ENCODE results near the gene TLL1.

GRCh38 chr4:166134285-166134684, 261.2 kb downstream of the TLL1 start:
- no peak for TF ChIP-seq CTCF (conservative IDR thresholded peaks at IDR 0.05)
- no peak for TF ChIP-seq EZH2 (IDR thresholded peaks at IDR 0.05; ENCODE audit: low read depth)

Measured in PC-9 (cell line).